ENCODE measurements around the gene CSTF1. TPM values are rescaled to one million over a fixed set of nuclear protein-coding genes. Genes with fewer than 3 reads are reported as not detected.

Gene CSTF1
- total and polyA plus RNA-seq, 2 donors (not counting 3 experiments of a cell fraction or from before 2014, with no cell fraction given): 39.6 to 49.3 TPM

DNA sequence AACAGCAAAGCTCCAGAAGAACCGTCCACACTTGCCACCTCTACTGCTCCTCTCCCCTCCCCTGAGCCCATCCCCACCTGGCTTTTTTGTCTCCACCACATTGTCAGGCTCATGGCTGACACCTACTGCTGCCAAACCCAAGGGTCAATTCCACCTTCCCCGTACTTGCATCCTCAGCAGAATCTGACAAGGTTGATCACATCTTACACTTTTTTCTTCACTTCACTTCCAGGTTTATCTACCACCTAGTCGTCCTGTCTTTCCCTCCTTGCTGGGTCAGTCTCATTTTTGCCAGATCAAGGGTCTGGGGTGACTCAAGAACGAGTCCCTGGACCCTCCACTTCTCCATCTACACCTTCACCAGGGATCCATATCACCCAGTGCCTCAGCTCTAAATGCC lies 3.6 kb upstream of the CSTF1 start:
- Histone ChIP-seq H4K20me1 (replicated peaks; ENCODE audit: control insufficient read depth, extremely low read depth, insufficient read depth, low read length) (no peaks in the 10 kb centered on the region), H3K36me3 (ENCODE audit: control insufficient read depth in 2 of 2, extremely low read depth in 1 of 2, insufficient read depth in 2 of 2, low read length in 2 of 2) (peaks cover 2 to 12% of the 10 kb centered on the region in 2 experiments), H3K27ac (ENCODE audit: insufficient read depth, low read depth, low read length) (no peak overlapping the region), H3K9me3 (replicated peaks; ENCODE audit: control insufficient read depth, insufficient read depth, low read length) (no peaks in the 10 kb centered on the region), H3K9ac (replicated peaks; ENCODE audit: extremely low read depth, insufficient read depth, low read length) (no peak overlapping the region), H3K79me2 (ENCODE audit: control insufficient read depth, insufficient read depth, low read length) (peaks cover 74% of the 10 kb centered on the region), H2AFZ (ENCODE audit: low read depth, low read length) (no peak overlapping the region), H3K4me2 (ENCODE audit: insufficient read depth, low read length) (no peak overlapping the region), H3K4me1 (ENCODE audit: control insufficient read depth, extremely low read depth, insufficient read depth, low read length) (peaks cover 11% of the 10 kb centered on the region), H3K9me1 (replicated peaks; ENCODE audit: control insufficient read depth, extremely low read depth, insufficient read depth, low read length) (no peaks in the 10 kb centered on the region), H3K27me3 (ENCODE audit: control insufficient read depth in 2 of 2, insufficient read depth in 2 of 2, low read length in 2 of 2) (no peaks in the 10 kb centered on the region), H3K4me3 (replicated peaks in 1 of 3; ENCODE audit: insufficient read depth in 1 of 3, low read depth in 1 of 3, low read length in 3 of 3) (no peak overlapping the region)
- BruUV-seq (replicated peaks): no TSS peak
- DNase-seq (ENCODE audit: low read depth, low spot score) (no peak), FAIRE-seq (no peak)
- ChIA-PET CTCF (no interaction called here), POLR2A (no interaction called here)
- dilution Hi-C loops (cut with MboI; ENCODE audit: extremely low pct_ligation_motif_present, low sequenced_read_pairs) (no loop called here), intact Hi-C loops (cut with micrococcal nuclease) (no loop called here)
- no peak for TF ChIP-seq GATA2 (IDR thresholded peaks at IDR 0.05; ENCODE audit: insufficient read depth, insufficient read length, low read depth, low read length)
- TF ChIP-seq MYC (IDR thresholded peaks at IDR 0.05; ENCODE audit: low read depth, low read length): no peak
- no peak for TF ChIP-seq EZH2 (IDR thresholded peaks at IDR 0.05; ENCODE audit: borderline replicate concordance, low read depth, low read length, severe bottlenecking)
- TF ChIP-seq, protein P1, sequence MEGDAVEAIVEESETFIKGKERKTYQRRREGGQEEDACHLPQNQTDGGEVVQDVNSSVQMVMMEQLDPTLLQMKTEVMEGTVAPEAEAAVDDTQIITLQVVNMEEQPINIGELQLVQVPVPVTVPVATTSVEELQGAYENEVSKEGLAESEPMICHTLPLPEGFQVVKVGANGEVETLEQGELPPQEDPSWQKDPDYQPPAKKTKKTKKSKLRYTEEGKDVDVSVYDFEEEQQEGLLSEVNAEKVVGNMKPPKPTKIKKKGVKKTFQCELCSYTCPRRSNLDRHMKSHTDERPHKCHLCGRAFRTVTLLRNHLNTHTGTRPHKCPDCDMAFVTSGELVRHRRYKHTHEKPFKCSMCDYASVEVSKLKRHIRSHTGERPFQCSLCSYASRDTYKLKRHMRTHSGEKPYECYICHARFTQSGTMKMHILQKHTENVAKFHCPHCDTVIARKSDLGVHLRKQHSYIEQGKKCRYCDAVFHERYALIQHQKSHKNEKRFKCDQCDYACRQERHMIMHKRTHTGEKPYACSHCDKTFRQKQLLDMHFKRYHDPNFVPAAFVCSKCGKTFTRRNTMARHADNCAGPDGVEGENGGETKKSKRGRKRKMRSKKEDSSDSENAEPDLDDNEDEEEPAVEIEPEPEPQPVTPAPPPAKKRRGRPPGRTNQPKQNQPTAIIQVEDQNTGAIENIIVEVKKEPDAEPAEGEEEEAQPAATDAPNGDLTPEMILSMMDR (IDR thresholded peaks at IDR 0.05; ENCODE audit: extremely low read depth in 1 of 2, insufficient read depth in 1 of 2, low read depth in 1 of 2, low read length in 2 of 2): no peak
- no peak for TF ChIP-seq POLR2AphosphoS5 (IDR thresholded peaks at IDR 0.05; ENCODE audit: insufficient read depth, low read depth, low read length)

DNA sequence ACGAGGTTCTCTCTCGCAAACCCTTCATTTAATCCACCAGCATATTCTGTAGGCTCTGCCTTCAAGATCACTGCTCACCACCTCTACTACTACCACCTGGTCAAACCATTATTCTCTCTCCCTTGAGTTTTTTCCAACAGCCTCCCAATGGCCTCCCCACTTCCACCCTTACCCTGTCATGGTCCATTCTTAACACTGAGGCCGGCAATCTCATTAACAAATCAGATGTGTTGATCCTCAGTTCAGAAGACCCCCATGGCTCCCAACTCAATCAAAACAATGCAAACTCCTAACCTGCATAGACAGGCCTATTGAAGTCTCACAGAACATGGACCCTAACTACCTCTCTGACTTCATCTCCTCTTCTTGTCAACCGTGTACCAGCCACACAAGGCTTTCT lies 2.6 kb upstream of the CSTF1 start:
- H4K20me1 ChIP-seq (replicated peaks; ENCODE audit: control insufficient read depth, extremely low read depth, insufficient read depth, low read length): no peaks in the 10 kb centered on the region
- H3K36me3 ChIP-seq (ENCODE audit: control insufficient read depth in 2 of 2, extremely low read depth in 1 of 2, insufficient read depth in 2 of 2, low read length in 2 of 2): peaks cover 2 to 12% of the 10 kb centered on the region in 2 experiments
- FAIRE-seq: no peak
- TF ChIP-seq, protein P1 (IDR thresholded peaks at IDR 0.05; ENCODE audit: extremely low read depth in 1 of 2, insufficient read depth in 1 of 2, low read depth in 1 of 2, low read length in 2 of 2): no peak
- TF ChIP-seq MYC (IDR thresholded peaks at IDR 0.05; ENCODE audit: low read depth, low read length): no peak
- TF ChIP-seq EZH2 (IDR thresholded peaks at IDR 0.05; ENCODE audit: borderline replicate concordance, low read depth, low read length, severe bottlenecking): no peak
- no peak for TF ChIP-seq POLR2A (IDR thresholded peaks at IDR 0.05; ENCODE audit: low read depth, low read length)
- no peak for TF ChIP-seq FOS (IDR thresholded peaks at IDR 0.05; ENCODE audit: borderline replicate concordance, insufficient read depth, low read length)
- no peaks in the 10 kb centered on the region for H3K27me3 ChIP-seq (ENCODE audit: control insufficient read depth in 2 of 2, insufficient read depth in 2 of 2, low read length in 2 of 2)
- H3K79me2 ChIP-seq (ENCODE audit: control insufficient read depth, insufficient read depth, low read length): peaks cover 75% of the 10 kb centered on the region
- DNase-seq (ENCODE audit: low read depth, low spot score): no peak
- ChIA-PET POLR2A (no interaction called here), CTCF (no interaction called here)
- peaks cover 14% of the 10 kb centered on the region for H3K4me1 ChIP-seq (ENCODE audit: control insufficient read depth, extremely low read depth, insufficient read depth, low read length)
- no peaks in the 10 kb centered on the region for H3K9me1 ChIP-seq (replicated peaks; ENCODE audit: control insufficient read depth, extremely low read depth, insufficient read depth, low read length)
- H3K27ac ChIP-seq (ENCODE audit: insufficient read depth, low read depth, low read length): no peak overlapping the region
- H3K9ac ChIP-seq (replicated peaks; ENCODE audit: extremely low read depth, insufficient read depth, low read length): no peak overlapping the region
- no peak overlapping the region for H3K4me2 ChIP-seq (ENCODE audit: insufficient read depth, low read length)
- intact Hi-C loops (cut with micrococcal nuclease): loop anchor here (2.0 kb wide), 1 partner anchor 13 kb away; no protein-coding TSS in a partner anchor
- no TSS peak for BruUV-seq (replicated peaks)
- no peak overlapping the region for H2AFZ ChIP-seq (ENCODE audit: low read depth, low read length)
- no peaks in the 10 kb centered on the region for H3K9me3 ChIP-seq (replicated peaks; ENCODE audit: control insufficient read depth, insufficient read depth, low read length)
- no peak overlapping the region for H3K4me3 ChIP-seq (replicated peaks in 1 of 3; ENCODE audit: insufficient read depth in 1 of 3, low read depth in 1 of 3, low read length in 3 of 3)
- dilution Hi-C loops (cut with MboI; ENCODE audit: extremely low pct_ligation_motif_present, low sequenced_read_pairs): no loop called here
